BE2C (cell line): ENCODE data around the gene DHCR7.

Source experiments
- DNase-seq: peaks from one replicate; pipeline ENCODE4 v3.0.0-alpha.2; 2020
- H3K27me3 ChIP-seq: fragments of 250-450 bp; sonication (Bioruptor Pico); 2 replicates; pipeline ENCODE4 v1.5.1; 2020; ENCODE audit warnings: mild to moderate bottlenecking
- H3K36me3 ChIP-seq: fragments of 250-450 bp; sonication (Bioruptor Pico); 2 replicates; pipeline ENCODE4 v1.5.1; 2020; ENCODE audit warnings: mild to moderate bottlenecking
- H3K4me1 ChIP-seq: fragments of 250-450 bp; sonication (Bioruptor Pico); 2 replicates; pipeline ENCODE4 v1.5.1; 2020
- H3K4me3 ChIP-seq: 2 replicates; pipeline ENCODE4 v1.5.1; 2011; ENCODE audit warnings: low read depth, low read length
- H3K9me3 ChIP-seq: fragments of 250-450 bp; sonication (Bioruptor Pico); 2 replicates; pipeline ENCODE4 v1.5.1; 2020
- CTCF ChIP-seq: IDR thresholded peaks from 2 replicates; pipeline ENCODE4 v1.5.1; 2012; ENCODE audit warnings: mild to moderate bottlenecking, low read depth, low read length

DHCR7 gene

GRCh38 chr11:71406681-71407080, 41.5 kb downstream of the DHCR7 start:
- peak; percentile 34 for DNase-seq
- H3K9me3 ChIP-seq = no peaks in the 10 kb centered on the region
- peak overlapping the region; percentile 58 for H3K4me3 ChIP-seq
- TF ChIP-seq CTCF = no peak
- H3K27me3 ChIP-seq = no peaks in the 10 kb centered on the region
- no peaks in the 10 kb centered on the region for H3K4me1 ChIP-seq
- H3K36me3 ChIP-seq = no peaks in the 10 kb centered on the region

GRCh38 chr11:71404209-71404608, 44.0 kb downstream of the DHCR7 start:
- no peaks in the 10 kb centered on the region for H3K4me1 ChIP-seq
- H3K4me3 ChIP-seq = no peak overlapping the region
- no peaks in the 10 kb centered on the region for H3K9me3 ChIP-seq
- TF ChIP-seq CTCF = no peak
- H3K36me3 ChIP-seq = no peaks in the 10 kb centered on the region
- no peak for DNase-seq
- H3K27me3 ChIP-seq = no peaks in the 10 kb centered on the region

- no peak for DNase-seq
- TF ChIP-seq CTCF = no peak
- Histone ChIP-seq H3K27me3 (no peaks in the 10 kb centered on the region), H3K4me3 (no peak overlapping the region), H3K4me1 (no peaks in the 10 kb centered on the region), H3K36me3 (no peaks in the 10 kb centered on the region), H3K9me3 (no peaks in the 10 kb centered on the region)
Observed at GRCh38 chr11:71402878-71403277, 45.3 kb downstream of the DHCR7 start.

- Histone ChIP-seq H3K4me1 (no peaks in the 10 kb centered on the region), H3K27me3 (no peaks in the 10 kb centered on the region), H3K36me3 (no peaks in the 10 kb centered on the region)
Observed at GRCh38 chr11:71400216-71400615, 48.0 kb downstream of the DHCR7 start.

GRCh38 chr11:71399341-71399740, 48.9 kb downstream of the DHCR7 start:
- no peaks in the 10 kb centered on the region for H3K9me3 ChIP-seq
- H3K4me3 ChIP-seq = no peak overlapping the region
- TF ChIP-seq CTCF = no peak
- no peak for DNase-seq
- no peaks in the 10 kb centered on the region for H3K36me3 ChIP-seq
- H3K4me1 ChIP-seq = no peaks in the 10 kb centered on the region
- no peaks in the 10 kb centered on the region for H3K27me3 ChIP-seq

More at GRCh38 chr11:71400216-71400615, 48.0 kb downstream of the DHCR7 start:
- TF ChIP-seq CTCF = no peak
- DNase-seq = no peak
- no peak overlapping the region for H3K4me3 ChIP-seq
- H3K9me3 ChIP-seq = no peaks in the 10 kb centered on the region

GRCh38 chr11:71397961-71398360, 50.2 kb downstream of the DHCR7 start:
- Histone ChIP-seq H3K27me3 (no peaks in the 10 kb centered on the region), H3K4me1 (no peaks in the 10 kb centered on the region), H3K4me3 (no peak overlapping the region), H3K9me3 (no peaks in the 10 kb centered on the region), H3K36me3 (no peaks in the 10 kb centered on the region)
- TF ChIP-seq CTCF = no peak
- DNase-seq = no peak
